GM19043 (cell line): ENCODE results near the gene SLAIN2.
A peak's percentile ranks its signal among the peaks of the same experiment; 100 is the strongest.
"Not testable (repeated sequence)": the region's sequence is repeated elsewhere in the genome, so short reads cannot be mapped to it uniquely, and the experiment has no call there.

ENCODE experiments used
- ATAC-seq: cut with Tn5 transposase; IDR thresholded peaks from one replicate; pipeline ENCODE4 v1.9.1; 2021; ENCODE audit warnings: low read depth; ENCODE audit not compliant: unreplicated experiment

Gene SLAIN2

DNA sequence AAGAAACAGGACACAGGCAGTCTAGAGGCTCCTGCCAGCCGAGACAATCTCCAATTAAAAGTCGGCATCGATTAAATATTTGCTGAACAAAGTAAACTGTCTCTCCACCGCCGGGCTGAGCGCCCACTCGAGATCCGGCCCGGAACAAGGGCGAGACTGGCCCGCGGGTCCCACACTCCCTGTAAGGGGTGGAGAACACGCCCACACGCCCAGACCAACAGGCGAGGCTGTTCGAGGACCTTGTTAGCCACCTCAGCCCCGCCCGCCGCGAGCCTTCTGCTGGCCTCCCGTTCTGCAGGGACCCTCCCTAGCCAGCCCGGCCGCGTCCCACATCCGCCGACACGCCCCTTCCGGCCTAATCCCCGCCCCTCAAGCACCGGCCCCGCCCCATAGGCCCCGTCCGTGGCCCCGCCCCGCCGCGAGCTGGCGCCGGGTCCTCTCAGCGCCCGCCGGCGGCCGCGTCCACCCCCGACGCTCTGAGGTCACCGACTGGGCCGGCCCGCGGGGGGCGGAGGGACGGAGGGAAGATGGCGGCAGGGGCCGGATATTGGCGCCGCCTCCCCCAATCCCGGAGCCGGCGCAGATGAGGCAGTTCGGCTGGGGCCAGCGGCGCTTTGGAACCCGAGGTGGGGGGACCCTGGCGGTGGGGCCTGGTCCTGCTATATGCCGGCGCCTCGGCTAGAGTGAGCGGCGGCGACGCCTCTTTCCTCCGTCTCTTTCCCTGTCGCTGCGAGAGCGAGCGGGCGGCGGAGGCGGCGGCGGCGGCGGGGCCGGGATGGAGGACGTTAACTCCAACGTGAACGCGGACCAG lies at the start of gene SLAIN2:
SLAIN2 (plus strand) TSS at position 565 of the 811 bp plus-strand sequence; CDS start at position 776, 211 bp downstream.
- peak; percentile 86 for ATAC-seq

GRCh38 chr4:48292218-48292790 lies 49.0 kb upstream of the SLAIN2 start:
- ATAC-seq, result not testable (repeated sequence)

- ATAC-seq, result no peak
These were observed 46.2 kb upstream of the SLAIN2 start for GRCh38 chr4:48295116-48295515.

DNA sequence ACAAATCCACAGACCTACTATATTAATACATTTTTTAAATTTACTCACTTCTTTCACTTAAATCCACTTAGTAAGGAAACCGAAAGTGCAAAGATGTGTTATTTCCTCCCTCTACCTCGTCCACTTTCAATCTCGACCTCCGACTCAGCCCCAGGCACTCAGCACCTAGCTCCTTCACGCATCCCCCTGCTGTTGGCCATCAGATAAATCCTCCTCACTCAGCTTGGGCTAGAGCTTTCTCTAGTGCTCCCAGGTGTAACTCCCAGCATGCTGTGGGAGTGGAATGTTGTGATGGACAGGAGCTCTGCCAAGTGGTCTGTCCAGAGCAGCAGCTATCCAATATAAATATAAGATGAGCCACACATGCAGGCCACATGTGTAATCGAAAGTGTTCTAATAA lies 45.0 kb upstream of the SLAIN2 start:
- ATAC-seq, result peak; percentile 86

GRCh38 chr4:48297256-48297846 lies 44.0 kb upstream of the SLAIN2 start:
- no peak for ATAC-seq

GRCh38 chr4:48299560-48299959 lies 41.8 kb upstream of the SLAIN2 start:
- ATAC-seq, result no peak

DNA sequence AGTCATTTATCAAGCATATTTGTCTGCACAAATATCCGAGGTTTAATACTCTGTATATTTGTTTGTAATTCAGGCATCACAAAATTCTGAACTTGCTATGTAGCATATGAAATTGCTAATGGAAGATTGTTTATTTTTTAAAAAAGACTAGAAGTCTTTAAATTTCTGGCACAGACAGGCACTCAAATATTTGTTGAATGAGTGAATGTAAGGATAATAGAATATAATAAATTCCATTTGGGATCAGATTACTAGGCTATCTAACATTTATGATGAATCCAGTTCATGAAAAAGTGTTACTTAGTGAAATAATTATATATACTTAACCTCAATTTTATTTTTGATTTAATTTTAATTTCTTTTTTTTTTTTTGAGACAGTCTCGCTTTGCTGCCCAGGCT lies 41.3 kb upstream of the SLAIN2 start:
- no peak for ATAC-seq

GRCh38 chr4:48305508-48305907 lies 35.8 kb upstream of the SLAIN2 start:
- no peak for ATAC-seq

- ATAC-seq, result peak; percentile 60
These were observed 33.8 kb upstream of the SLAIN2 start for GRCh38 chr4:48307528-48307927.

DNA sequence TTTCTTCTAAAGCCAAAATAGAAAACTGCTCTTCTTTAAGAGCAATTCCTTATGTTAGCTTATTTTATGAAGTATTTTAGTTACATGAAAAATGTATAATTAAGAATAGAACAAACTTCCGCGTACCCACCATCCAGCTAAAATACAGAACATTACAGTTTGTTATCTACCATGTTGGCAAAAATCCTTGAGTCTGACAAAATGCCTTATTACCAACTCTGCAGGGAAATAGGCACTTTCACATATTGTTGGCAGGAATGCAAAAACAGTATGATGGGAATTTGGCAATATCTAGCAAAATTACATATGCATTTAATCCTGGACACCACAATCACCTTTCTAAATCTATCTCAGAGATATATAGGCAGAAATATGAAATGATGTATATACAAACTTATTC lies 32.4 kb upstream of the SLAIN2 start:
- no peak for ATAC-seq

DNA sequence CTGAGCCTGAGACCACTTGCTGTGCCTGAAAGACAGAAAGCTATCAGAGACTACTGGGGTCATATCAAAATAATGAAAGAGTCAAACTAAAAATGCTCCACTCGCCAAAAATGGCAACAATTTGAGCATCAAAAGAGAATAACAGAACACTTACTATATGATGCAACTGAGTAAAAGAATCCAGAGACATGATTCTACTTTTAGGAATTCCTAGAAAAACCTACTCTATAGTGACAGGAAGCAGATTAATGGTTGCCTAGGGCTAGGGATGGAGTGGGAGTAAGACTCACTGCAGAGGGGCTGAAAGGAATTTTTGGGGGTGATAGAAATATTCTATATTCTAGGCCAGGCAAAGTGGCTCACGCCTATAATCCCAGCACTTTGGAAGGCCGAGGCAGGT lies 29.4 kb upstream of the SLAIN2 start:
- ATAC-seq, result no peak

DNA sequence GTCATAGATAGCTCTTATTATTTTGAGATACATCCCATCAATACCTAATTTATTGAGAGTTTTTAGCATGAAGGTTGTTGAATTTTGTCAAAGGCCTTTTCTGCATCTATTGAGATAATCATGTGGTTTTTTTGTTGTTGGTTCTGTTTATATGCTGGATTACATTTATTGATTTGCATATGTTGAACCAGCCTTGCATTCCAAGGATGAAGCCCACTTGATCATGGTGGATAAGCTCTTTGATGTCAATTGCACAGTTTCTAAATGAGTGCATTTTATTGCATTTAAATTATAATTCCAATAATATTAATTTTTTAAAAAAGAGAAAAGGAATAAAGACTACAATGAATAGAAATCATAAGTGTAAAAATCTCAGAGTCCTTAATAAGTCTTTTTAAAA lies 26.6 kb upstream of the SLAIN2 start:
- not testable (repeated sequence) for ATAC-seq

DNA sequence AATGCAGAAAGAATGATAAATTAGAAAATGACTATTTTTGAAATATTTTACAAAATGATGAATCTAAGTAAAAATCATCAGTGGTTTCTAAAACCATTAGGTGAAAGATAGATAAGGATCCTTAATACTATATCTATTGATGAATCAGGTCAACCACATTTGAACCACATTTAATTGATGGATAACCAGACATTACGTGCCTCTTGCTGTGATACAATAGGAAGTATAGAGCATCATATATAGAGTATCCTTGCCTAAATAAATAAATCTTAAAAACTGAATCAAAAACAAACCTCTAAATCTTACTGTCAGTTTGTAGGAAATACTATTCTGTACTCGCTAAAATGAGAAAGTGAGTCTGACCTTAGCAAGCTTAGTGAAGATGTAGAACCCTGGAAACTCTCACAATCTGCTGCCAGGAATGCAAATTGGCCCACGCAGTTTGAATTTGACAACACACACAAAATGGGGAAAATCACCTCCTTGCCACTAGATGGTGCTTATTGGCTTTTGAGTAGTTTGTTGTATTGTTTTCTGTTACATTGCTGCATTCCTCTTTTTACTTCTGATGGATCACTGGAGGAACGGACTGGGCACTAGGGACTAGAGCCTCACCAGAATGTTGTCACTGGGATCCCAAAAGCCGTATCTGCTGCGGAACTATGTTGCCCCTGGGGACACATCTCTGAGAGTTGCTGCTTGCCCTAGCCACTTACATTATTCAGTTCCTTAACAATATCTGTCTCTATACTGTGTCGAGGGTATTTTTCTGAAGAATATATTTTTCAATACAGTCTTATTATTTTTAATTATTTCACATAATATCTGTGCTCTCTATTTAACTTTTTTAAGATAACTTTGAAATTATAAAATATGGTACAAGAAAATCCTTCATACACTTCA lies 25.4 kb upstream of the SLAIN2 start:
- ATAC-seq, result peak; percentile 88

- ATAC-seq, result no peak
These were observed 20.0 kb upstream of the SLAIN2 start for GRCh38 chr4:48321312-48321711.

- no peak for ATAC-seq
These were observed 19.3 kb upstream of the SLAIN2 start for GRCh38 chr4:48322063-48322462.

DNA sequence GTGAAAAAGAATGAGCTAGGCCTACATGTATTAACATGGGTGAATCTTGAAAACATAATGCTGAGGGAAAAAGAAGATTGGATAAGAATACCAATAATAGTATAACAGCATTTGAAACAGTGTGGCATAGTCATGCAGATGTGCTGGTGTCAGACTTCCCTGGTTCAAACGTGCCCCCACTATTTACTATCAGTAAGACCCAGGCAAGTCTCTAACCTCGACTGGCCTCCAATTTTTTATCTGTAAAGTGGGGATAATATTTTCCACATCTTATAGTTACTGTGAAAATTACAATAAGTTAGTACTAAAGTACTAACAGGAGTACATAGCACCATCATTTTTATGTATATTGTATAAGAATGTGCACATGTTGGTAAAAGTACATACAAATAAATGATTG lies 17.0 kb upstream of the SLAIN2 start:
- no peak for ATAC-seq

GRCh38 chr4:48329193-48329592 lies 12.1 kb upstream of the SLAIN2 start:
- no peak for ATAC-seq

- no peak for ATAC-seq
These were observed 11.4 kb upstream of the SLAIN2 start for GRCh38 chr4:48329976-48330375.

DNA sequence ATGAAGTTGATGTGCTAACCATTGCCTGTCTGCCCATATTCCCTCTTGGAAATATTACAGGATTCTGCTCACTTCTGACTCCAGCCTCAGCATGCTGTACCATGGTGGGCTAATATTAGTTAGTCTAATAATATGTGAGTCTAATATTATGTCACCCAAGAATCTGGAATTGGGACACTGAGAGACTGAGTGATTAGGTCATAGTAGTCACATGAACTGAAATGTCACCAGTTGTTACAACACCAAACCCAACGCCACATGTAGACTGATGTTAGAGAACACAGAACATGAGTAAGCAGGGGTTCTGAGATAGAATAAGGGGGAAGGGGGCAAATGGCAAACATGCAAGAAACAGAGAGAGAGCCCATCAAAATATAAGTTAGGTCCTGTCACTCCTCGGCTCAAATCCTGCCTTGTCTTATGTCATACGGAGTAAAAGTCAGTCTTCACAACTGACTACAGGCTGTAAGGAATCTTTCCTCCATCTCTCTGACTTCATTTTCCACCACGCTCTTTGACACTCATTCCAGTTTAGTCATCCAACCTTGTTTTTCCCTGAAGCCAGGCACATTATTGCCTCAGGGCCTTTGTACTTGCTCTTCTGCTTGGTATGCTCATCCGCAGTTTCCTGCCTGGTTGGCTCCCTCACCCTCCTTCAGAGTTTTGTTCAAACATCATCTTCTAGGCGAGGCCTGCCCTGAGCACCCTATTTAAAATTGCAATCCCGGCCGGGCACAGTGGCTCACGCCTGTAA lies 9.6 kb upstream of the SLAIN2 start:
- no peak for ATAC-seq

GRCh38 chr4:48332661-48333060 lies 8.7 kb upstream of the SLAIN2 start:
- ATAC-seq, result no peak
